HEK293T (cell line): ENCODE results near the gene RPL10.

Source experiments
- ARNT ChIP-seq: fragments of 450-650 bp; IDR thresholded peaks from 2 replicates; pipeline ENCODE4 v1.6.1; 2017; ENCODE audit warnings: mild to moderate bottlenecking
- BHLHE40 ChIP-seq: fragments of 450-650 bp; IDR thresholded peaks from 2 replicates; pipeline ENCODE4 v1.6.1; 2016; ENCODE audit warnings: mild to moderate bottlenecking, moderate library complexity, borderline replicate concordance
- CTBP1 ChIP-seq: fragments of 450-650 bp; IDR thresholded peaks from 2 replicates; pipeline ENCODE4 v1.6.1; 2016; ENCODE audit warnings: borderline replicate concordance
- ELF4 ChIP-seq: fragments of 450-650 bp; IDR thresholded peaks from 2 replicates; pipeline ENCODE4 v1.6.1; 2017; ENCODE audit warnings: antibody characterized with exemption
- FOXA1 ChIP-seq: fragments of 450-650 bp; IDR thresholded peaks from 2 replicates; pipeline ENCODE4 v1.6.1; 2016; ENCODE audit warnings: mild to moderate bottlenecking
- FOXK2 ChIP-seq: fragments of 450-650 bp; IDR thresholded peaks from 2 replicates; pipeline ENCODE4 v1.6.1; 2016; ENCODE audit warnings: mild to moderate bottlenecking
- FOXM1 ChIP-seq: fragments of 450-650 bp; IDR thresholded peaks from 2 replicates; pipeline ENCODE4 v1.6.1; 2017; ENCODE audit warnings: mild to moderate bottlenecking, borderline replicate concordance
- HDGF ChIP-seq: fragments of 450-650 bp; IDR thresholded peaks from 2 replicates; pipeline ENCODE4 v1.6.1; 2017; ENCODE audit warnings: antibody characterized with exemption, borderline replicate concordance
- LEF1 ChIP-seq: fragments of 450-650 bp; IDR thresholded peaks from 2 replicates; pipeline ENCODE4 v1.6.1; 2017; ENCODE audit warnings: mild to moderate bottlenecking, borderline replicate concordance
- NFRKB ChIP-seq: fragments of 450-650 bp; IDR thresholded peaks from 2 replicates; pipeline ENCODE4 v1.6.1; 2016; ENCODE audit warnings: mild to moderate bottlenecking, moderate library complexity
- SP1 ChIP-seq: fragments of 450-650 bp; IDR thresholded peaks from 2 replicates; pipeline ENCODE4 v1.6.1; 2017
- SUZ12 ChIP-seq: fragments of 450-650 bp; IDR thresholded peaks from 2 replicates; pipeline ENCODE4 v1.6.1; 2016; ENCODE audit warnings: mild to moderate bottlenecking
- TARDBP ChIP-seq: fragments of 450-650 bp; IDR thresholded peaks from 2 replicates; pipeline ENCODE4 v1.6.1; 2016
- ZNF384 ChIP-seq: fragments of 450-650 bp; IDR thresholded peaks from 2 replicates; pipeline ENCODE4 v1.6.1; 2016

- no peak for TF ChIP-seq LEF1
- TF ChIP-seq BHLHE40, result no peak
- TF ChIP-seq FOXA1, result no peak
- TF ChIP-seq SP1, result no peak
- TF ChIP-seq FOXM1, result no peak
- TF ChIP-seq SUZ12, result no peak
- TF ChIP-seq ARNT, result no peak
- TF ChIP-seq CTBP1, result no peak
- TF ChIP-seq ZNF384, result no peak
- TF ChIP-seq ELF4, result no peak
- no peak for TF ChIP-seq TARDBP
- TF ChIP-seq NFRKB, result no peak
- TF ChIP-seq HDGF, result no peak
- no peak for TF ChIP-seq FOXK2
Measured at GRCh38 chrX:154437971-154438893, 40.1 kb downstream of the RPL10 start.
